Naive thymus-derived CD8-positive, alpha-beta T cell (primary cell): Measurements from ENCODE around the gene ITGAL. TPM values are rescaled to one million over a fixed set of nuclear protein-coding genes. Genes with fewer than 3 reads are reported as not detected.
A peak's percentile ranks its signal among the peaks of the same experiment; 100 is the strongest.

Experiments
- ATAC-seq, 2 donors: fragments of 150-1000 bp; cut with Tn5 transposase in 1 of 2; sonication (Bioruptor Pico), chemical (Tn5 transposase) in 1 of 2; 1 replicate in 1 of 2; 2 replicates in 1 of 2; pipeline ENCODE4 v1.10.0; 2021; ENCODE audit warnings: mild to moderate bottlenecking in 2 of 2, moderate library complexity in 2 of 2
- POLR2A ChIA-PET: fragments of 350-600 bp; sonication (Branson Sonifier 250); formaldehyde crosslinking; loops from one replicate; lab custom pipeline; 2021; ENCODE audit warnings: antibody characterized with exemption; lab: Charles Lee
- DNase-seq, 10 donors: peaks; one replicate each; pipeline versions ENCODE4 v3.0.0 to v3.0.0-alpha.2; 2020 to 2022
- H3K27ac Mint-ChIP-seq, 10 donors: one replicate each; pipeline ENCODE4 v1.8.0; 2020 to 2022; ENCODE audit warnings: mild to moderate bottlenecking in 10 of 10, mixed read lengths in 10 of 10, moderate library complexity in 4 of 10, inconsistent platforms in 1 of 10
- H3K27me3 Mint-ChIP-seq, 5 donors: one replicate each; pipeline ENCODE4 v1.8.0; 2021 to 2022; ENCODE audit warnings: mixed read lengths in 5 of 5
- H3K36me3 Mint-ChIP-seq, 3 donors: one replicate each; pipeline ENCODE4 v1.8.0; 2020 to 2022; ENCODE audit warnings: mixed read lengths in 3 of 3, mild to moderate bottlenecking in 2 of 3, inconsistent platforms in 1 of 3
- H3K4me1 Mint-ChIP-seq, 4 donors: one replicate each; pipeline ENCODE4 v1.8.0; 2021 to 2022; ENCODE audit warnings: mixed read lengths in 4 of 4
- H3K4me3 Mint-ChIP-seq, 10 donors: one replicate each; pipeline ENCODE4 v1.8.0; 2020 to 2022; ENCODE audit warnings: mild to moderate bottlenecking in 10 of 10, mixed read lengths in 10 of 10, moderate library complexity in 6 of 10, inconsistent platforms in 1 of 10
- H3K9me3 Mint-ChIP-seq, 9 donors: one replicate each; pipeline ENCODE4 v1.8.0; 2020 to 2022; ENCODE audit warnings: mixed read lengths in 9 of 9, mild to moderate bottlenecking in 3 of 9, inconsistent platforms in 1 of 9, moderate library complexity in 1 of 9
- polyA plus RNA-seq, 3 donors: library from polyadenylated mRNA; unstranded; fragments of 300-500 nt; fragmentation: Illumina TruSeq; gene quantifications; one replicate each; pipeline ENCODE4 v1.2.3, GENCODE V29; 2021
- total RNA-seq, 8 experiments: library from RNA in 2 of 8; stranded (reverse) in 2 of 8; gene quantifications; one replicate each; pipeline ENCODE4 v1.2.3 and lab custom pipeline; 2021 to 2026

Gene ITGAL
- total and polyA plus RNA-seq, 5 experiments from 2014 or later: 121 to 339 (median 157) TPM

DNA sequence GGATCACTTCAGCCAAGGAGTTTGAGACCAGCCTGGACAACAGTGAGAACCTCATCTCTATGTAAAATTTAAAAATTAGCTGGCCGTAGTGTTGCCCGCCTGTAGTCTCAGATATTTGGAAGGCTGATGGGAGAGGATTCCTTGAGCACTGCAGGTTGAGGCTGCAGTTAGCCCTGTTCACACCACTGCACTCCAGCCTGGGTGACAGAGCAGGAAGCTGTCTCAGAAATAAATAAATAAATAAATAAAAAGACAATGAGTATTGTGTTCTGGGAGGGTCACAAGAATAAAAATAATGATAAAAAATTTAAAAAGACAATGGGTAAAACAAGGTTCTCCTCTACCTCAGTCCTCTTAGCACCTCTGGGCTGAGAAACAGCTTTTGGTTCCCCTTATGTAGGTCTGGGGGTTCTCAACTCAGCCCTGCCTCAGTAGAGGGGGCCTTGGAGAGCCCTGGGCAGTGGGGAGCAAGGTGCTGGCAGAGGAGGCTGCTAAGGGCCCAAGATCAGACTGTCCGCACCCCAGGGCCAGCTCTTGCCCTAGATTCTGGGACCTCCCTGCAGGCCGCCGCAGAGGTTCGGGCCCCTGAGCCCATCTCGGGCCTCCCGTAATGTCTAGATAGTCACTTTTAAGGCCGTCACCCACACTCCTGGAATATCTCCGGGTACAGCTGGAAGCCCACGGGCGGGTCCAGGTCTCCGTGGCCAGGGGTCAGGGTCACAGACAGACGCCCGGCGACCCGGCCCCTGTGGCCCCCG is 82.2 kb downstream of the ITGAL start:
- POLR2A ChIA-PET: interaction anchor here (0.9 to 2.2 kb wide), 2 partner anchors 19 to 124 kb away, joined by 3 to 7 read pairs; partner anchors contain the start of gene ZNF747
- peak overlapping the region in 4 of 10 donors; percentile 62 to 96 (median 90) for H3K27ac Mint-ChIP-seq
- peaks cover 13 to 62% (median 60%) of the 10 kb centered on the region in 4 donors for H3K4me1 Mint-ChIP-seq
- no peak for ATAC-seq
- no peaks in the 10 kb centered on the region for H3K9me3 Mint-ChIP-seq
- peaks cover 0 to 27% (median 0%) of the 10 kb centered on the region in 3 donors for H3K36me3 Mint-ChIP-seq
- no peaks in the 10 kb centered on the region for H3K27me3 Mint-ChIP-seq
- H3K4me3 Mint-ChIP-seq: peak overlapping the region in 2 of 10 donors; percentile 7 to 54
- no peak for DNase-seq

DNA sequence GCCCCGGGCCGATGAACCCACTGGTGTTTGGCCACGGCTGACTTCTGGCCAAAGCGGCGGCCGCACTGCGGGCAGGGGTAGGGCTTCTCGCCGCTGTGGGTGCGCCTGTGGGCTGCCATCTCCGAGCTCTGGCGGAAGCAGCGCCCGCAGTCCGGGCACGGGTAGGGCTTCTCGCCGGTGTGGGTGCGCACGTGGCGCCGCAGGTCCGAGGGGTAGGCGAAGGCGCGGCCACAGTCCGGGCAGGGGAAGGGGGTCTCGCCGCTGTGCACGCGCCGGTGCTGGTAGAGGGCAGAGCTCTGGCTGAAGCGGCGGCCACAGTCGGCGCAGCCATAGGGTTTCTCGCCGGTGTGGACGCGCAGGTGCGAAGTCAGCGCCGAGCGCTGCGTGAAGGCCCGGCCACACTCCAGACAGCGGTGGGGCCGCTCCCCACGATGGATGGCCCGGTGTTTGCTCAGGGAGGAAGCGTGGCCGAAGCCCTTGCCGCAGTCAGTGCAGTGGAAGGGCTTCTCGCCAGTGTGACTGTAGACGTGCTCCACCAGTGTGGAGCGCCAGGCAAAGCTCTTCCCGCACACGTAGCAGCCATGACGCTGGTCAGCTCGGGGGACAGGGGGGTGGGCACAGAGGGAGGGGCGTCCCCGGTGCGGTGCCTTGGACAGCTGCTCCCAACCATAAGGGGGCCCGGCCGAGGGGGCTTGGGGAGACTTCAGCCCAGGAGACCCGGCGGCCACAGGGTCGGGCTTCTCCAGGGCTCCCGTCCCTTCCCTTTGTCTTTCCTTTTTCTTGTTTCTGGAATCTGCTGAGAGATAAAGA is 83.0 kb downstream of the ITGAL start:
- H3K36me3 Mint-ChIP-seq: peaks cover 0 to 27% (median 0%) of the 10 kb centered on the region in 3 donors
- ATAC-seq: no peak
- no peaks in the 10 kb centered on the region for H3K27me3 Mint-ChIP-seq
- no peaks in the 10 kb centered on the region for H3K9me3 Mint-ChIP-seq
- no peak for DNase-seq
- POLR2A ChIA-PET: interaction anchor here (0.9 to 2.2 kb wide), 2 partner anchors 20 to 124 kb away, joined by 3 to 7 read pairs; partner anchors contain the start of gene ZNF747
- peak overlapping the region in 6 of 10 donors; percentile 0 to 90 (median 62) for H3K4me3 Mint-ChIP-seq
- peaks cover 13 to 62% (median 60%) of the 10 kb centered on the region in 4 donors for H3K4me1 Mint-ChIP-seq
- H3K27ac Mint-ChIP-seq: peak overlapping the region in 7 of 10 donors; percentile 43 to 89 (median 79)

DNA sequence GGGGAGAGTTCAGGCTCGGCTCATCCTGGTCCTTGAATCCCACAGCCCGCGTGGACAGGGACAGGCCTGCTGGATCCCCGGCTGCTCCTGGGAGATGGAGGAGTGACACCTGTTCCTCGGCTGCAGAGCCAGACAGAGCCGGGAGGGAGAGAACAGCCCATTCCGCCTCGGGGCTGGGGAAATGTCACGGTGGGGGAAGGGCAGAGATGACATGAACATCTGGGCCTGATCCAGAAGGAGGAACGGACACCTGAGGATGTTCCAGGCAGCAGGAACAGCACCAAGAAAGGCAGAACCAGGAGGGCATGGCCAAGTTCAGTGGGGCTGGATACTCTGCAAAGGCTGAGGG is 83.6 kb downstream of the ITGAL start:
- H3K4me1 Mint-ChIP-seq: peaks cover 14 to 64% (median 60%) of the 10 kb centered on the region in 4 donors
- ATAC-seq (no peak), DNase-seq (no peak)
- peaks cover 0 to 27% (median 0%) of the 10 kb centered on the region in 3 donors for H3K36me3 Mint-ChIP-seq
- no peaks in the 10 kb centered on the region for H3K27me3 Mint-ChIP-seq
- H3K4me3 Mint-ChIP-seq: peak overlapping the region; percentile 22 to 90 (median 71)
- POLR2A ChIA-PET: interaction anchor here (2.2 to 3.5 kb wide), 4 partner anchors 15 to 103 kb away, joined by 7 to 131 read pairs (median 13); partner anchors contain the start of genes FBRS, ZNF688 and ZNF747
- no peaks in the 10 kb centered on the region for H3K9me3 Mint-ChIP-seq
- H3K27ac Mint-ChIP-seq: peak overlapping the region; percentile 18 to 92 (median 78)

DNA sequence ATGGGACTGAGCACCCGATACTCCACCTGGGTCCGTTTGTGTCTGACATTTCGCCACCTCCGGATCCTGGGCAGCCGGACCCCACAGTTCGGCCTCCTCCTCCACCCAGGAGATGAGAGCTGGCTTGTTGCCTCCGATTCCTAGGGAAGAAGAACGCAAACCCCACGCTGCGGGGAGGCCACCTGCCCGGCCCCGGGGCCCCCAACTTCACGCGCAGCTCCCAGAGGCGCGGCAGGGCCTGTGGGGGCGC is 85.1 kb downstream of the ITGAL start:
- DNase-seq: peak in 1 of 10 donors; percentile 55
- Mint-ChIP-seq H3K36me3 (peaks cover 0 to 27% (median 0%) of the 10 kb centered on the region in 3 donors), H3K4me3 (peak overlapping the region; percentile 82 to 93 (median 86)), H3K27ac (peak overlapping the region; percentile 82 to 97 (median 94)), H3K27me3 (no peaks in the 10 kb centered on the region), H3K9me3 (no peaks in the 10 kb centered on the region), H3K4me1 (peaks cover 14 to 58% (median 52%) of the 10 kb centered on the region in 4 donors)
- POLR2A ChIA-PET: interaction anchor here (0.6 to 3.5 kb wide), 26 partner anchors 8 to 1744 kb away, joined by 3 to 131 read pairs (median 6); partner anchors contain the start of genes ALDOA, DCTPP1, FBRS and PRR14
- no peak for ATAC-seq

DNA sequence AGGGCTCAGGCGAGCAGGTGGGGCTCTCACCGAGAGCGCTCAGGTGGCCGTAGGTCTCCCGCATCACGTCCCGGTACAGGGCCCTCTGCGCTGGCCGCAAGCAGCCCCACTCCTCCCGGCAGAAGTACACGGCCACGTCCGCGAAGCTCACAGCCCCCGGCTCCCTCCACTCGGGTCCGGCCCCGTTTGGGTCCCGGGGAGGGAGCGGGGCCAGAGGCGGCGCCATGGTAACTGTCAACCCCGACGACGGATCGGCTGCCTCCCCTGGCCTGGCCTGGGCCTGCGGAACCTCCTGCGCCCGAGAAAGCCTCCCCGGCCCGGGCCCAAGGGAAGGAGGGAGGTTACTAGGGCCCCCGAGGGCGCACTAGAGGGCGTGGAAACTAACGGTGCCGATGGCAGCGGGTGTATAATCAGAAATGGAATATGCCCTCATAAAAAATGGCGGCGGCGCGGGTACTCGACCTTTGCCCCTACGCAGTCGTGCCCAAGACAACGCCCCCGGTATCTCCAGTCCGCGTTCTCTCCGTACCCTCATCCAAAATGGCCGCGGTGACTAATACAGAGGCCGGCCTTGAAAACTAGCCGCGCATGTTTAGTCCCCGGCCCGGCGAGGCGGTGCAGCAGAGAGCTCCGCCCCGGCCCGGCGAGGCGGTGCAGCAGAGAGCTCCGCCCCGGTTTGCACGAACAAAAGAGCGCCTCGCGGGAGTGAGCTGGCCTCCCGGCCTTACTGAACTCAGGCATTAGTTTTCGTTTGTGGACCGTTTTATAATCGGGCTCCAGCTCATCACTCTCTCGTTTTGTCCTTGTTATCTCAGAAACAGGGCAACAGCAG is 85.6 kb downstream of the ITGAL start, which contains the start of gene ZNF764:
ZNF764 (minus strand) TSS at position 418 of the 832 bp plus-strand sequence; CDS start at position 226, 192 bp downstream.
- POLR2A ChIA-PET: interaction anchor here (0.6 to 3.5 kb wide), 39 partner anchors 9 to 1745 kb away, joined by 3 to 131 read pairs (median 5); partner anchors contain the start of genes ALDOA, DCTPP1, FBRS and KAT8
- ATAC-seq (peak; percentile 90), DNase-seq (peak; percentile 81 to 98 (median 93))
- H3K27ac Mint-ChIP-seq: peak within 1 kb of the TSS; percentile 85 to 97 (median 94)
- H3K9me3 Mint-ChIP-seq: no peaks in the 10 kb centered on the region
- H3K4me1 Mint-ChIP-seq: peaks cover 13 to 53% (median 48%) of the 10 kb centered on the region in 4 donors
- peak within 1 kb of the TSS; percentile 82 to 93 (median 86) for H3K4me3 Mint-ChIP-seq
- H3K27me3 Mint-ChIP-seq: no peaks in the 10 kb centered on the region
- peaks cover 0 to 27% (median 0%) of the 10 kb centered on the region in 3 donors for H3K36me3 Mint-ChIP-seq

DNA sequence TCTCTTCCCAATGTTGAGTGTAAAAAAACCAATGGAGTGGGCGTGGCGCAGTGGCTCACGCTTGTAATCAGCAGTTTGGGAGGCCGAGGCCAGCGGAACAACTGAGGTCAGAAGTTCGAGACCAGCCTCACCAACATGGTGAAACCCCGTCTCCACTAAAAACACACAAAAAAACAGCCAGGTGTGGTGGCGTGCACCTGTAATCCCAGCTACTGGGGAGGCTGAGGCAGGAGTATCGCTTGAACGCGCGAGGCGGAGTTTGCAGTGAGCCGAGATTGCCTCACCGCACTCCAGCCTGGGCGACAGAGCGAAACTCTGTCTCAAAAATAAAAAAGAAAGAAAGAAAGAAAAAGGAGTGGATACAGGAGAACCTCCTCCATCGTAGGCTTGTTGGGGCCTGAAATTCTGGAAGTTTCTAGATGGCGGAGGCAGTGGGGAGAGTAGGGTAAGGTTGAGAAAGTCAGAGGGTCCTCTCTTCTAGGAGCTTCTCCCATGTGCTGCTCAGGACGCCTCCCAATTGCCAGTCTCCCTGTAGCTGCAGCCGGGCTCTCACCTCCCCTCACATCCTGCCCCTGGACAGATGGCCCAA is 86.3 kb downstream of the ITGAL start:
- Mint-ChIP-seq H3K27ac (peak overlapping the region; percentile 85 to 97 (median 94)), H3K36me3 (peaks cover 0 to 20% (median 0%) of the 10 kb centered on the region in 3 donors), H3K27me3 (no peaks in the 10 kb centered on the region), H3K9me3 (no peaks in the 10 kb centered on the region), H3K4me3 (peak overlapping the region; percentile 82 to 93 (median 86)), H3K4me1 (peaks cover 10 to 46% (median 41%) of the 10 kb centered on the region in 4 donors)
- no peak for DNase-seq
- ATAC-seq: no peak
- POLR2A ChIA-PET: interaction anchor here (0.6 to 3.5 kb wide), 29 partner anchors 9 to 559 kb away, joined by 3 to 131 read pairs (median 5); partner anchors contain the start of genes ALDOA, DCTPP1, FBRS and KAT8

DNA sequence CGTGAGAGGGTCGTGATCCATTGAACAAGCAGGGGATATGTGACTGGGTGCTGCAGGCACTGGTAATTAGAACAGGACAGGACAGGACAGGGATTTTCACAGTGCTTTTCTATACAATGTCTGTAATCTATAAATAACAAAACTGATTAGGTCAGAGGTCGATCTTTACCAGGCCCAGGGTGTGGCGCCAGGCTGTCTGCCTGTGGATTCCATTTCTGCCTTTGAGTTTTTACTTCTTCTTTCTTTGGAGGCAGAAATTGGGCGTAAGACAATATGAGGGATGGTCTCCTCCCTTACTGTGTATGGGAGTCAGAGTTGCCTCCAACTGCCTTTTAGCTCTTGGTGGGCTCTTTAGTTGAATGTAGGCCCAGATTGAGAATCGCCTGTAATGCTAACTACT is 87.1 kb downstream of the ITGAL start:
- peak overlapping the region in 8 of 10 donors; percentile 11 to 89 (median 70) for H3K4me3 Mint-ChIP-seq
- POLR2A ChIA-PET: interaction anchor here (1.7 to 3.5 kb wide), 6 partner anchors 8 to 26 kb away, joined by 8 to 131 read pairs (median 34); partner anchors contain the start of genes ZNF688, ZNF747 and ZNF785
- H3K27ac Mint-ChIP-seq: peak overlapping the region in 8 of 10 donors; percentile 25 to 95 (median 86)
- no peaks in the 10 kb centered on the region for H3K27me3 Mint-ChIP-seq
- DNase-seq (no peak), ATAC-seq (no peak)
- peaks cover 0 to 13% (median 0%) of the 10 kb centered on the region in 3 donors for H3K36me3 Mint-ChIP-seq
- no peaks in the 10 kb centered on the region for H3K9me3 Mint-ChIP-seq
- H3K4me1 Mint-ChIP-seq: peaks cover 10 to 39% (median 35%) of the 10 kb centered on the region in 4 donors

DNA sequence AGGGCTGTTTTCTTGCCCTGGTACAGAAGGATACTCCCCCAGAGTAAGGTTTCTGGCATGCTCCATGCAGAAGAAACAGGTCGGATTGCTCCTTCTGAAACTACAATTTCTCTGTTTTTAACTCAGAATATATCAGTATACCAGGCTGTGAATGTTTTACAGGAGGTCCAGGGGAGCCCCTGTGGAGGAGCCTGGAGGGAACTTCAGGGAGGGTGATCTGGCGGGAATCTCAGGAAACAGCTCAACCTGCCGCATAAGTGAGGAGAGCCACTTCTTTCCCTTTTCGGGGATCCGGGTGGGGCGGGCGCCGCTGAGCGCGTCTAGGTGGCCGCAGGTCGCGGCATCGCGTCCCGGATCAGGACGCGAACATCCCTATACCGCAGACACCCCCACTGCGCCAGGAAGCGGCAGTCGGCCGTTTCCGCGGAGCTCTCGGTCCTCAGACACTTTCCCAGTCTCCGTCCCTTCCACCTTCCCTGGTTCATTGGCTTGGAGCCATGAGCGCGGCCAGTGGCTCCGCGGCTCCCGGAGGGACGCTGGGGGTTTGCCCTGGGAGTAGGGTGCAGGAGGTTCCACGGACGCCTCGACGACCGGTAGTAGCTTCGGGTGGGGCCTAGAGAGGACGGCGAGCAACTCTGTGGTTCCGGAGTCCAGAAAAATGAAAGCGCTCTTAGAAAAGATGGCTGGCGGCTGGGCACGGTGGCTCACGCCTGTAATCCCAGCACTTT is 88.7 kb downstream of the ITGAL start:
- Mint-ChIP-seq H3K27ac (peak overlapping the region; percentile 69 to 87 (median 80)), H3K9me3 (no peaks in the 10 kb centered on the region), H3K36me3 (peaks cover 0 to 1% (median 0%) of the 10 kb centered on the region in 3 donors), H3K4me1 (peaks cover 6 to 35% (median 30%) of the 10 kb centered on the region in 4 donors), H3K27me3 (no peaks in the 10 kb centered on the region), H3K4me3 (peak overlapping the region; percentile 74 to 87 (median 83))
- DNase-seq (peak in 2 of 10 donors; percentile 12 to 15), ATAC-seq (no peak)
- POLR2A ChIA-PET: interaction anchor here (0.6 to 3.5 kb wide), 11 partner anchors 10 to 143 kb away, joined by 3 to 38 read pairs (median 4); partner anchors contain the start of genes FBRS, PRR14, ZNF688 and ZNF747

DNA sequence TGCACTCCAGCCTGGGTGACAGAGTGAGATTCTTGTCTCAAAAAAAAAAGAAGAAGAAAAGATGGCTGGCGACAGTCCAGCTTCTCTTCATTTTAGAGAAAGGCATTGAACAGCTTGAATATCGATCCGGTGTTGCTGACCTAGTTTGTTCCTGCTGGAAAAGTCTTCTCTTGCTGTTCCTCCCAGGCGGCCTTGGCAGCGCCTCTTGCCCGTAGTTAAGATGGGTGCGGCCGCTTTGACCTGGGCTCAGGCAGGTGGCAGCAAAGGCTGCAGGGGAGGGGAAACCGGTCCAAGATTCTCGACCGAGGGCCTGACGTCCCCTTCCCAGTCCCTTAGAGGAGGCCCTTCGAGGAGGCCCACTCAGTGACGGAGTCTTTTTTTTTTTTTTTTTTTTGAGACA is 89.5 kb downstream of the ITGAL start:
- Mint-ChIP-seq H3K27me3 (no peaks in the 10 kb centered on the region), H3K4me3 (peak overlapping the region in 9 of 10 donors; percentile 18 to 87 (median 79)), H3K27ac (peak overlapping the region in 5 of 10 donors; percentile 37 to 87 (median 81)), H3K4me1 (peaks cover 6 to 35% (median 32%) of the 10 kb centered on the region in 4 donors), H3K9me3 (no peaks in the 10 kb centered on the region), H3K36me3 (no peaks in the 10 kb centered on the region)
- no peak for ATAC-seq
- POLR2A ChIA-PET: interaction anchor here (0.7 to 3.5 kb wide), 9 partner anchors 9 to 131 kb away, joined by 3 to 38 read pairs (median 4); partner anchors contain the start of genes ZNF688, ZNF747 and ZNF785
- no peak for DNase-seq

DNA sequence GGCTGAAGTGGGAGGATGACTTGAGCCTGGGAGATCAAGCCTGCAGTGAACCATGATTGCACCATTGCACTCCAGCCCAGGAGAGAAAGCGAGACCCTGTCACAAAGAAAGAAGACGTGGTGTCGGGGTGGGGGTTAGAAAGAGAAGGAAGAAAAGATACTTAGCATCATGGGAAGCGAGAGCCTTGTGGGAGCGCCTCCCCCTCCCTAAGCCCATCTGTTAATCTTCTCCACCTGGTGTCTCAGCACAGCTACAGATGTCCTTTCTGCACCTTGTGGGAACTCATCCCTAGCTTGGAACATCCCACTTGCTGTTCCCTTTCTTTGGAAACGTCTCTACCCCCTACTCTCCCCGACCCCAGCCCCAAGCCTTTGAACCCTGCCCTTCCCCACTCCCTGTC is 93.0 kb downstream of the ITGAL start:
- peaks cover 12 to 49% (median 34%) of the 10 kb centered on the region in 4 donors for H3K4me1 Mint-ChIP-seq
- H3K27ac Mint-ChIP-seq: peak overlapping the region in 6 of 10 donors; percentile 9 to 67 (median 32)
- no peak for ATAC-seq
- no peaks in the 10 kb centered on the region for H3K36me3 Mint-ChIP-seq
- H3K9me3 Mint-ChIP-seq: no peaks in the 10 kb centered on the region
- no peak overlapping the region for H3K4me3 Mint-ChIP-seq
- H3K27me3 Mint-ChIP-seq: no peaks in the 10 kb centered on the region
- POLR2A ChIA-PET: interaction anchor here (0.8 to 1.1 kb wide), 2 partner anchors 20 to 34 kb away, joined by 4 to 5 read pairs; partner anchors contain the start of gene ZNF785
- DNase-seq: no peak
